ENCODE results near the gene HRCT1. TPM values are rescaled to one million over a fixed set of nuclear protein-coding genes. Genes with fewer than 3 reads are reported as not detected.
A peak's percentile ranks its signal among the peaks of the same experiment; 100 is the strongest.
"Not testable (repeated sequence)": the region's sequence is repeated elsewhere in the genome, so short reads cannot be mapped to it uniquely, and the experiment has no call there.

Gene HRCT1
- polyA plus RNA-seq, 3 donors: 3.6 to 9.4 (median 4.1) TPM

GRCh38 chr9:35884908-35885307 lies 21.1 kb upstream of the HRCT1 start:
- 79 to 93% (median 88%) methylated on average over 3 of the region's 3 CpGs for WGBS, 3 donors
- H3K27ac ChIP-seq (ENCODE audit: low read depth, low read length): not testable (repeated sequence)

DNA sequence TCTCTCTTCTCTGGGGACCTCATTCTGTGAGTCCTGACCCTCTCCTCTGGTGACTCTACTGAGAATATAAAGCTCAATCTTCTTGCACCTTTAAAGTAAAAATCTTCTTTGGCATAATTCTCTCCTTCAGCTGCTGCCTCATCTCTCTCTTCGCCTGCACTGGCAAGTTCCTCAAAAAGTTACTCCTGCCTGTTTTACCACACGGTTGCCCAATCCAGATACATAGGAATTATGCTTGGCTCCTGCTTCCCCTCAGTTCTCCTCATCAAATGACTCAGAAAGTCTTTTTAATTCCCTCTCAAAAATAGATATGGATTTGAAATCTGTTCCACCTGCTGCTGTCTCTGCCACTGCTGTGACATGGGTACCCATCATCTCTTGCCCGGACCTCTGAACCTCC lies 14.4 kb upstream of the HRCT1 start:
- H3K27ac ChIP-seq (ENCODE audit: low read depth, low read length): no peak overlapping the region
- WGBS, 3 donors: 57 to 76% (median 67%) methylated on average over 3 of the region's 3 CpGs

DNA sequence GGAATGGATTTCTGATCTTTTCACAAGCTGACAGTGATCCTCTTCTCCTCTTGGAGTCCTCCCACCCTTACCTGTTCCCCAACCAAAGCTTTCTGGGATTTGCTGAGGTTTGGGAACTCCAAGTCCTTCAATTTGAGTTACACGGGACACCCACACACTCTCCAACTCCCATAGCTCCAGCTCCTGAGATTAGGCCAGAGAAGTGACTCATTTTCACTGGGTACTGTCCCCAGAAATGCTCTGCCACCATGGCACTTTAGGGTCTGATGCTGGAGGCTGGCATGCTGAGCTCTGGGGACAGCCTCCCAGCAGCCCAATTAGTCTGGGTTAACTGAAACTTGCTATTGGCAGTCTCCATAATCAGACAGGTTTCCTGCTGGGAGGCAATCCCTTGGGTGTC lies 14.0 kb upstream of the HRCT1 start:
- H3K27ac ChIP-seq (ENCODE audit: low read depth, low read length): no peak overlapping the region
- WGBS, 3 donors: 76 to 90% (median 85%) methylated on average over 1 of the region's 1 CpG

DNA sequence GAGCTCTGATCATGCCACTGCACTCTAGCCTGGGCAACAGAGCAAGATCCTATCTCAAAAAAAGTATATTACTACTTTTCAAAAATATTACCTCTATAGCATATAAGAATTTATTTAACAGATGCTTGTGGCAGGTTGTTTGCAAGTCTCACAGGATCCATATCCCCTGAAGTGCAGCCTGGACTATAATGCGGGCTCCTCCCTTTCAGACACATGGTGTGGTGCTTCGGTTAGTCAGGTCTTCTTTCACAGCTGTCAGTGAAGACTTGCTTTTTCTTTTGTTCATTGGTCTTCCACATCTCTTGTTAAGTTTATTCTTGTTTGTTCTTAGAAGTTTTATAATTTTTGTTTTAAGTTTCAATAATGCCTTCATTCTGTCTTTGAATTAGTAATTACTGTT lies 9.4 kb upstream of the HRCT1 start:
- WGBS, 3 donors: 90 to 92% (median 92%) methylated on average over 2 of the region's 2 CpGs
- no peak overlapping the region for H3K27ac ChIP-seq (ENCODE audit: low read depth, low read length)

DNA sequence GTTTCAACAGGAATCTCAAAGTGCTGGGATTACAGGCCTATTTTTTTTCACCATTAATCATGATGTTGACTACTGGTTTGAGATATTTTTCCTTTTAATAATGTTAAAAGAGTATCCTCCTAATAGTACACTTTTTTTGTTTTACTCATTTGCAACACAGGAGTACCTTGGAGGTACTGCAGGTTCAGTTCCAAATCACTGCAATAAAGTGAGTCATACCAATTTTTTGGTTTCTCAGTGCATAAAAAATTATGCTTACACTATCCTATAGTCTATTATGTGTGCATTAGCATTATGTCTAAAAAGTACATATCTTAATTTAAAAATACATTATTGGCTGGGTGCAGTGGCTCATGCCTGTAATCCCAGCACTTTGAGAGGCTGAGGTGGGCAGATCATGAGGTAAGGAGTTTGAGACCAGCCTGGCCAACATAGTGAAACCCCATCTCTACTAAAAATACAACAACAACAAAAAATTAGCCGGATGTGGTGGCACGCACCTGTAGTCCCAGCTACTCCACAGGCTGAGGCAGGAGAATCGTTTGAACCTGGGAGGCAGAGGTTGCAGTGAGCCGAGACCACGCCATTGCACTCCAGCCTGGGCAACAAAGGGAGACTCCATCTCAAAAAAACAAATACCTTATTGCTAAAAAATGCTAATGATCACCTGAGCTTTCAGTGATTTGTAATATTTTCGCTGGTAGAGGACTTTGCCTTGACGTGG lies 8.5 kb upstream of the HRCT1 start:
- WGBS, 3 donors: 85 to 96% (median 88%) methylated on average over 7 of the region's 7 CpGs

DNA sequence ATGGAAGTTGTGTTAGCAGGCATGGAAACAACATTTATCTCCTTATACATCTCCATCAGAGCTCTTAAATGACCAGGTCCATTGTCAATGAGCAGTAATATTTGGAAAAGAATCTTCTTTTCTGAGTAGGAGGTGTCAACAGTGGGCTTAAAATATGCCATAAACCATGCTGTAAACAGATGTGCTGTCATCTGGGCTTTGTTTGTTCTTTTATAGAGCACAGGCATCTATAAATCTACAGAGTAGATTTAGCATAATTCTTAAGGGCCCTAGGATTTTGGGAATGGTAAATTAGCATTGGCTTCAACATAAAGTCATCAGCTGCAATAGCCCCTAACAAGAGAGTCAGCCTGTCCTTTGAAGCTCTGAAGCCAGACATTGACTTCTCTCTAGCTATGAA lies 7.7 kb upstream of the HRCT1 start:
- H3K27ac ChIP-seq (ENCODE audit: low read depth, low read length): no peak overlapping the region

More for the DNA sequence above, 8.5 kb upstream of the HRCT1 start:
- not testable (repeated sequence) for H3K27ac ChIP-seq (ENCODE audit: low read depth, low read length)

DNA sequence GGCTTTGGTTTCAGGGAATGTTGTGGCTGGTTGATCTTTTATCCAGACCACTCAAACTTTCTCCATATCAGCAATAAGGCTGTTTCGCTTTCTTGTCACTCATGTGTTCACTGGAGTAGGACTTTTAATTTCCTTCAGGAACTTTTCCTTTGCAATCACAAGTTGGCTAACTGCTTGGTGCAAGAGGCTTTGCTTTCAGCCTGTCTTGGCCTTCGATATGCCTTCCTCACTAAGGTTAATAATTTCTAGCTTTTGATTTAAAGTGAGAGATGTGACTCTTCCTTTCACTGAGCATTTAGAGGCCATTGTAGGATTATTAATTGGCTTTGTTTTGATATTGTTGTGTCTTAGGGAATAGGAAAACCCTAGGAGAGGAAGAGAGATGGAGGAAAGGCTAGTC lies 7.0 kb upstream of the HRCT1 start:
- 64 to 88% (median 86%) methylated on average over 2 of the region's 2 CpGs for WGBS, 3 donors
- no peak overlapping the region for H3K27ac ChIP-seq (ENCODE audit: low read depth, low read length)

DNA sequence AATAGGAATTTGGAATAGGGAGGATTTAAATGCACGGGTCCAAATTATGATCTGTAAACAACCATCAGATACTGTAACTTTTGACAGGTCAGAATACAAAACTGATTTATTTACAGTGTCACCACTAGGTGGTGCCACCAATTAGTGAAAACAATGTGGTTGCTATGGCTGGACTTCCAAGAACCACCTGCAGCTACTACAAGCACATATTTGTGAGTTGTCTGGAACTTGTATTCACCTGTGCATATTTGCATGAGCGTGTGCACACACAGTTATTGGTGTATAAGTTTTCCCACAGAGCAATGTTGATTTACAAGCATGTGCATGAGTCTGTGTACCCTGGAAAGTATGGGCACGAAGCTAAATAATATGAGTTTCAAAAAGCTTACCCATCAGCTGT lies 3.0 kb upstream of the HRCT1 start:
- H3K27ac ChIP-seq (ENCODE audit: low read depth, low read length): no peak overlapping the region
- 33 to 34% (median 33%) methylated on average over 3 of the region's 3 CpGs for WGBS, 3 donors

- H3K27ac ChIP-seq (ENCODE audit: low read depth, low read length): no peak overlapping the region
- 51 to 81% (median 55%) methylated on average over 8 of the region's 8 CpGs for WGBS, 3 donors
Observed at GRCh38 chr9:35904338-35904737, 1.7 kb upstream of the HRCT1 start.

- 63 to 83% (median 68%) methylated on average over 8 of the region's 8 CpGs for WGBS, 3 donors
- H3K27ac ChIP-seq (ENCODE audit: low read depth, low read length): no peak overlapping the region
Observed at GRCh38 chr9:35905051-35905781, 786 bp upstream of the HRCT1 start.

- H3K27ac ChIP-seq (ENCODE audit: low read depth, low read length): peak overlapping the region; percentile 94
- 36 to 72% (median 41%) methylated on average over 14 of the region's 14 CpGs for WGBS, 3 donors
Observed at GRCh38 chr9:35906923-35907699, 1.1 kb downstream of the HRCT1 start.

- 16 to 52% (median 22%) methylated on average over 13 of the region's 13 CpGs for WGBS, 3 donors
- peak overlapping the region; percentile 94 for H3K27ac ChIP-seq (ENCODE audit: low read depth, low read length)
Observed at GRCh38 chr9:35907711-35908503, 1.9 kb downstream of the HRCT1 start.

- 31 to 74% (median 49%) methylated on average over 9 of the region's 9 CpGs for WGBS, 3 donors
- H3K27ac ChIP-seq (ENCODE audit: low read depth, low read length): peak overlapping the region; percentile 57
Observed at GRCh38 chr9:35908504-35909125, 2.6 kb downstream of the HRCT1 start.

DNA sequence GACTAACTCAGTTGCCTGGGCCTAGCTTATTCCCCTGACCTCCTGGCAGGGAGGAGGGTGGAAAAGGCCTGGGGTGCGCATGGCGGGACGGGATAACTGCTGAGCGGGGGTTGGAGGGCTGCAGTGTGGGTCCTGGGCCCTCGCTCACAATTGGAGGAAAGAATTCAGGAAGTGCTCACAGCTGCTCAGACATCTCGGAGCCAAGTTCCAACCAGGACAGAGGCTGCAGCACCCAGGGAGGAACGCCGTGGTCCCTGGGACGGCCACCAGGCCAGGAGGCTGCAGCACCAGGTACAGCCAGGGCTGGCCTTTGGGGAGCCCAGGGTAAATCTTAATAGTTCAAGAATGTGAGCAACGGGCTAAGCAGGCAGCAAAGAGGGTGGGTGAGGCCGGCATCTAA lies 3.3 kb downstream of the HRCT1 start, which contains the start of gene SPAAR:
TSS of gene SPAAR (plus strand) at position 217 of the 400 bp plus-strand sequence. CDS start 974 bp downstream, outside the sequence.
- 52 to 81% (median 72%) methylated on average over 11 of the region's 11 CpGs for WGBS, 3 donors
- peak within 1 kb of the TSS; percentile 57 for H3K27ac ChIP-seq (ENCODE audit: low read depth, low read length)

DNA sequence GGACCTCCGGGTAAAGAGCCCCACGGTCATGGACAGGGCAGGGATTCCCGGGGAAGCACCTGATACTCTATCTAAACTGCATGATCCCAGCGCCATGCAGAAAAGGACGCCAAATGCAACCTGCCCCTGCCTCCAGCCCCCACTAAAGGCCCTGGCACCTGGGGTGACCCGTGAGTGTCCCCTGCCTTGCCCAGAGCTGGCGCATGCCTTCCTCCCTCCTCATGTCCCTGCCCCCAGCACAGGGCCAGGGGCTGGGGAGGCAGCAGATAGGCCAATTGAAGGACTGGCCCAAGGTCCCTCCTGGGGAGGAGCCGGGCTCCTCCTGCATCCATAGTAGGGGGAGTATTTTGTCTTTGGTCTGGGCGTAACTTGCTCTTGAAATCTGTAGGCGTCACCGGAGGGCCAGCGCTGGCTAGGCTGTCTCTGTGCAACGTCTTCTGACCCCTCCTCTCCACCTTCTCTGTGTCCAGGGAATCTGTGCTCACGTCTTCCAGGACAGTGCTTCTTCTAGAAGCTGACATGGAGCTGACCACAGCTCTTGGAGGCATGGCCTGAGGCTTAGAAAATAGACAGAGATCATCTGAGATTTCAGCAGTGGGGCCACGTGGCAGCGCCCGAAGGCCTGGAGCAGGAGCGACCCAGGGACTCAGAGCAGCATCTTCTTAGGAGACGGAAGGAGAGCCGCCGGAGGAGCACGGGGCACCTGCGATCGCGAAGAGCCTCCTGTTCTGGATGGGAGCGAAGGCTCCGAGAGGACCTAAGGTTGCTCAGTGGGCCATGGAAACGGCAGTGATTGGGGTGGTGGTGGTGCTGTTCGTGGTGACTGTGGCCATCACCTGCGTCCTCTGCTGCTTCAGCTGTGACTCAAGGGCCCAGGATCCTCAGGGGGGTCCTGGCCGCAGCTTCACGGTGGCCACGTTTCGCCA lies 3.9 kb downstream of the HRCT1 start:
- WGBS, 3 donors: 65 to 89% (median 79%) methylated on average over 34 of the region's 34 CpGs
- H3K27ac ChIP-seq (ENCODE audit: low read depth, low read length): peak overlapping the region; percentile 57

- no peak overlapping the region for H3K27ac ChIP-seq (ENCODE audit: low read depth, low read length)
- WGBS, 3 donors: 51 to 61% (median 59%) methylated on average over 14 of the region's 14 CpGs
Observed at GRCh38 chr9:35910613-35911359, 4.8 kb downstream of the HRCT1 start.

Measured in adipose tissue (tissue), 3 donors.